Stimulated activated naive CD8-positive, alpha-beta T cell treated with anti-CD3 and anti-CD28 coated beads, Interleukin-15, amount 100 ng/mL, for 72 hours (primary cell): ENCODE measurements around the gene SMYD3.

ENCODE experiments used
- ATAC-seq: fragments of 150-1000 bp; cut with Tn5 transposase; 2 replicates; pipeline ENCODE4 v1.10.0; 2021; ENCODE audit warnings: mild to moderate bottlenecking, moderate library complexity
- DNase-seq, 2 donors: peaks; one replicate each; pipeline ENCODE4 v3.0.0; 2021 to 2022
- H3K27ac Mint-ChIP-seq, 2 donors: one replicate each; pipeline ENCODE4 v1.8.0; 2022; ENCODE audit warnings: mild to moderate bottlenecking in 2 of 2, mixed read lengths in 2 of 2, moderate library complexity in 2 of 2
- H3K27me3 Mint-ChIP-seq: one replicate; pipeline ENCODE4 v1.8.0; 2022; ENCODE audit warnings: mixed read lengths
- H3K4me1 Mint-ChIP-seq: one replicate; pipeline ENCODE4 v1.8.0; 2022; ENCODE audit warnings: mild to moderate bottlenecking, mixed read lengths
- H3K4me3 Mint-ChIP-seq, 2 donors: one replicate each; pipeline ENCODE4 v1.8.0; 2022; ENCODE audit warnings: mild to moderate bottlenecking in 2 of 2, mixed read lengths in 2 of 2, moderate library complexity in 1 of 2
- H3K9me3 Mint-ChIP-seq, 2 donors: one replicate each; pipeline ENCODE4 v1.8.0; 2022; ENCODE audit warnings: mixed read lengths in 2 of 2

Gene SMYD3

GRCh38 chr1:246157516-246157915, 349.6 kb downstream of the SMYD3 start:
- no peak overlapping the region for H3K4me3 Mint-ChIP-seq
- H3K27me3 Mint-ChIP-seq = no peaks in the 10 kb centered on the region
- H3K27ac Mint-ChIP-seq = peak overlapping the region in 1 of 2 donors; percentile 13
- DNase-seq (no peak), ATAC-seq (no peak)
- no peaks in the 10 kb centered on the region for H3K4me1 Mint-ChIP-seq
- no peaks in the 10 kb centered on the region for H3K9me3 Mint-ChIP-seq

GRCh38 chr1:246156847-246157246, 350.2 kb downstream of the SMYD3 start:
- Mint-ChIP-seq H3K4me3 (no peak overlapping the region), H3K27me3 (no peaks in the 10 kb centered on the region), H3K4me1 (no peaks in the 10 kb centered on the region), H3K9me3 (no peaks in the 10 kb centered on the region), H3K27ac (no peak overlapping the region)
- ATAC-seq (no peak), DNase-seq (no peak)

- H3K4me3 Mint-ChIP-seq = no peak overlapping the region
- H3K27ac Mint-ChIP-seq = no peak overlapping the region
- ATAC-seq (no peak), DNase-seq (no peak)
- no peaks in the 10 kb centered on the region for H3K27me3 Mint-ChIP-seq
- no peaks in the 10 kb centered on the region for H3K9me3 Mint-ChIP-seq
- H3K4me1 Mint-ChIP-seq = no peaks in the 10 kb centered on the region
Measured at GRCh38 chr1:246155923-246156322, 351.2 kb downstream of the SMYD3 start.

- Mint-ChIP-seq H3K27me3 (no peaks in the 10 kb centered on the region), H3K4me1 (no peaks in the 10 kb centered on the region), H3K9me3 (peaks cover 0 to 3% of the 10 kb centered on the region in 2 donors), H3K4me3 (no peak overlapping the region), H3K27ac (peak overlapping the region in 1 of 2 donors; percentile 25)
- ATAC-seq = no peak
- no peak for DNase-seq
Measured at GRCh38 chr1:246153796-246154212, 353.3 kb downstream of the SMYD3 start.

- no peak overlapping the region for H3K4me3 Mint-ChIP-seq
- no peak overlapping the region for H3K27ac Mint-ChIP-seq
- no peaks in the 10 kb centered on the region for H3K27me3 Mint-ChIP-seq
- no peaks in the 10 kb centered on the region for H3K4me1 Mint-ChIP-seq
- ATAC-seq (no peak), DNase-seq (no peak)
- peaks cover 0 to 10% of the 10 kb centered on the region in 2 donors for H3K9me3 Mint-ChIP-seq
Measured at GRCh38 chr1:246152986-246153431, 354.1 kb downstream of the SMYD3 start.

GRCh38 chr1:246151796-246152434, 355.2 kb downstream of the SMYD3 start:
- no peaks in the 10 kb centered on the region for H3K4me1 Mint-ChIP-seq
- DNase-seq (no peak), ATAC-seq (no peak)
- no peak overlapping the region for H3K4me3 Mint-ChIP-seq
- peaks cover 0 to 10% of the 10 kb centered on the region in 2 donors for H3K9me3 Mint-ChIP-seq
- H3K27ac Mint-ChIP-seq = no peak overlapping the region
- H3K27me3 Mint-ChIP-seq = no peaks in the 10 kb centered on the region

- Mint-ChIP-seq H3K9me3 (peaks cover 0 to 16% of the 10 kb centered on the region in 2 donors), H3K27ac (no peak overlapping the region), H3K4me1 (no peaks in the 10 kb centered on the region), H3K4me3 (no peak overlapping the region), H3K27me3 (no peaks in the 10 kb centered on the region)
- DNase-seq = no peak
- ATAC-seq = no peak
Measured at GRCh38 chr1:246149543-246149942, 357.5 kb downstream of the SMYD3 start.

GRCh38 chr1:246147524-246148461, 359.3 kb downstream of the SMYD3 start:
- Mint-ChIP-seq H3K9me3 (peaks cover 0 to 16% of the 10 kb centered on the region in 2 donors), H3K27me3 (no peaks in the 10 kb centered on the region), H3K27ac (no peak overlapping the region), H3K4me3 (no peak overlapping the region), H3K4me1 (no peaks in the 10 kb centered on the region)
- DNase-seq (no peak), ATAC-seq (peak; percentile 15)

- Mint-ChIP-seq H3K27me3 (no peaks in the 10 kb centered on the region), H3K27ac (no peak overlapping the region), H3K4me3 (no peak overlapping the region), H3K4me1 (no peaks in the 10 kb centered on the region), H3K9me3 (peaks cover 0 to 16% of the 10 kb centered on the region in 2 donors)
- ATAC-seq = no peak
- DNase-seq = no peak
Measured at GRCh38 chr1:246146804-246147523, 360.1 kb downstream of the SMYD3 start.

- H3K27ac Mint-ChIP-seq = no peak overlapping the region
- DNase-seq (no peak), ATAC-seq (no peak)
- no peak overlapping the region for H3K4me3 Mint-ChIP-seq
- peaks cover 0 to 16% of the 10 kb centered on the region in 2 donors for H3K9me3 Mint-ChIP-seq
- no peaks in the 10 kb centered on the region for H3K27me3 Mint-ChIP-seq
- no peaks in the 10 kb centered on the region for H3K4me1 Mint-ChIP-seq
Measured at GRCh38 chr1:246145900-246146299, 361.2 kb downstream of the SMYD3 start.

GRCh38 chr1:246144931-246145330, 362.1 kb downstream of the SMYD3 start:
- H3K27ac Mint-ChIP-seq = no peak overlapping the region
- ATAC-seq = no peak

GRCh38 chr1:246142320-246142893, 364.7 kb downstream of the SMYD3 start:
- DNase-seq (no peak), ATAC-seq (no peak)
- Mint-ChIP-seq H3K9me3 (peaks cover 0 to 6% of the 10 kb centered on the region in 2 donors), H3K27me3 (no peaks in the 10 kb centered on the region), H3K4me3 (no peak overlapping the region), H3K27ac (no peak overlapping the region), H3K4me1 (peaks cover 8% of the 10 kb centered on the region)

More at GRCh38 chr1:246144931-246145330, 362.1 kb downstream of the SMYD3 start:
- peaks cover 4% of the 10 kb centered on the region for H3K4me1 Mint-ChIP-seq
- DNase-seq = no peak
- peaks cover 0 to 16% of the 10 kb centered on the region in 2 donors for H3K9me3 Mint-ChIP-seq
- no peak overlapping the region for H3K4me3 Mint-ChIP-seq
- no peaks in the 10 kb centered on the region for H3K27me3 Mint-ChIP-seq

GRCh38 chr1:246141306-246141705, 365.8 kb downstream of the SMYD3 start:
- H3K4me1 Mint-ChIP-seq = peaks cover 8% of the 10 kb centered on the region
- peaks cover 0 to 4% of the 10 kb centered on the region in 2 donors for H3K9me3 Mint-ChIP-seq
- H3K27ac Mint-ChIP-seq = no peak overlapping the region
- no peak for DNase-seq
- no peak overlapping the region for H3K4me3 Mint-ChIP-seq
- no peaks in the 10 kb centered on the region for H3K27me3 Mint-ChIP-seq
- no peak for ATAC-seq

GRCh38 chr1:246139745-246140182, 367.3 kb downstream of the SMYD3 start:
- Mint-ChIP-seq H3K9me3 (no peaks in the 10 kb centered on the region), H3K4me1 (peaks cover 11% of the 10 kb centered on the region), H3K27ac (no peak overlapping the region), H3K27me3 (no peaks in the 10 kb centered on the region), H3K4me3 (no peak overlapping the region)
- DNase-seq (no peak), ATAC-seq (peak; percentile 69)

- ATAC-seq = no peak
Measured at GRCh38 chr1:246138781-246139180, 368.3 kb downstream of the SMYD3 start.

More at GRCh38 chr1:246138781-246139180, 368.3 kb downstream of the SMYD3 start:
- Mint-ChIP-seq H3K9me3 (no peaks in the 10 kb centered on the region), H3K27me3 (no peaks in the 10 kb centered on the region), H3K4me1 (peaks cover 13% of the 10 kb centered on the region), H3K27ac (no peak overlapping the region), H3K4me3 (no peak overlapping the region)
- DNase-seq = no peak
